Activated naive CD4-positive, alpha-beta T cell treated with Interleukin-2 at 50 U/mL for 16 hours (primary cell): ENCODE measurements around the gene TRIM47.
"Not testable (repeated sequence)": the region's sequence is repeated elsewhere in the genome, so short reads cannot be mapped to it uniquely, and the experiment has no call there.

Experiments used
- DNase-seq: peaks from one replicate; pipeline ENCODE4 v3.0.0-alpha.2; 2020

TRIM47 gene

GRCh38 chr17:75865404-75866188 lies 12.8 kb downstream of the TRIM47 start:
- not testable (repeated sequence) for DNase-seq

- not testable (repeated sequence) for DNase-seq
These were observed 13.5 kb downstream of the TRIM47 start for GRCh38 chr17:75864887-75865286.

- DNase-seq = peak; percentile 38
These were observed 13.9 kb downstream of the TRIM47 start for GRCh38 chr17:75864448-75864871.

- DNase-seq = no peak
These were observed 16.5 kb downstream of the TRIM47 start for GRCh38 chr17:75861927-75862317.

- not testable (repeated sequence) for DNase-seq
These were observed 19.0 kb downstream of the TRIM47 start for GRCh38 chr17:75859358-75859757.

- no peak for DNase-seq
These were observed 22.2 kb downstream of the TRIM47 start for GRCh38 chr17:75856062-75856756.

- peak; percentile 97 for DNase-seq
These were observed 22.9 kb downstream of the TRIM47 start, which contains the start of gene WBP2 for GRCh38 chr17:75855310-75856061. Gene WBP2, minus strand, starts transcription at chr17:75855335. Its CDS starts 38 bp downstream, at chr17:75855297.

GRCh38 chr17:75854881-75855309 lies 23.5 kb downstream of the TRIM47 start:
- no peak for DNase-seq

GRCh38 chr17:75854101-75854748 lies 24.2 kb downstream of the TRIM47 start:
- no peak for DNase-seq

GRCh38 chr17:75853433-75853832 lies 24.9 kb downstream of the TRIM47 start:
- no peak for DNase-seq

- not testable (repeated sequence) for DNase-seq
These were observed 26.7 kb downstream of the TRIM47 start for GRCh38 chr17:75851693-75851991.

GRCh38 chr17:75850928-75851692 lies 27.3 kb downstream of the TRIM47 start:
- DNase-seq = no peak

GRCh38 chr17:75849724-75850123 lies 28.7 kb downstream of the TRIM47 start:
- no peak for DNase-seq

- DNase-seq = no peak
These were observed 29.1 kb downstream of the TRIM47 start for GRCh38 chr17:75849279-75849646.

GRCh38 chr17:75848523-75849278 lies 29.7 kb downstream of the TRIM47 start:
- peak; percentile 84 for DNase-seq

GRCh38 chr17:75847614-75848522 lies 30.5 kb downstream of the TRIM47 start:
- no peak for DNase-seq

GRCh38 chr17:75846692-75847613 lies 31.4 kb downstream of the TRIM47 start:
- no peak for DNase-seq

GRCh38 chr17:75845933-75846691 lies 32.3 kb downstream of the TRIM47 start:
- DNase-seq = no peak
